Measurements from ENCODE around the gene MEIS1.

GRCh38 chr2:66437109-66437690, 2.3 kb downstream of the MEIS1 start:
- TF ChIP-seq CTCF (conservative IDR thresholded peaks at IDR 0.05; ENCODE audit: low read depth, low read length) (no peak), EZH2 (IDR thresholded peaks at IDR 0.05; ENCODE audit: low read length, unreplicated experiment) (no peak)
